ENCODE data around the gene SV2B.

- TF ChIP-seq REPIN1 (tag by site-specific recombination; IDR thresholded peaks at IDR 0.05; ENCODE audit: low read depth), result no peak
- no peak for TF ChIP-seq ELK4 (IDR thresholded peaks at IDR 0.05; ENCODE audit: borderline replicate concordance, low read depth, low read length)
- no peak for TF ChIP-seq ZNF23 (tag by site-specific recombination; IDR thresholded peaks at IDR 0.05; ENCODE audit: borderline replicate concordance)
- TF ChIP-seq ZNF561 (tag by site-specific recombination; IDR thresholded peaks at IDR 0.05; ENCODE audit: borderline replicate concordance), result no peak
Observed at GRCh38 chr15:91270747-91271146, 170.7 kb downstream of the SV2B start.
